Kidney (tissue), 14 donors: ENCODE results near the gene SSBP1. TPM values are rescaled to one million over a fixed set of nuclear protein-coding genes. Genes with fewer than 3 reads are reported as not detected.
A peak's percentile ranks its signal among the peaks of the same experiment; 100 is the strongest.

Source experiments
- DNase-seq, 5 donors: peaks; one replicate each; pipeline ENCODE4 v3.0.0-alpha.2; 2013 to 2020
- FAIRE-seq: peaks from 2 replicates; lab custom pipeline; 2012; peaks lifted over from hg19 to GRCh38; lab: Jason Lieb, UNC
- H3K27ac ChIP-seq, 2 donors: one replicate each; pipeline ENCODE4 v1.7.0; 2013; ENCODE audit warnings: low read depth in 2 of 2, low read length in 2 of 2, inconsistent platforms in 1 of 2
- H3K27me3 ChIP-seq: one replicate; pipeline ENCODE4 v1.7.1; 2013; ENCODE audit warnings: low read length, inconsistent platforms; ENCODE audit not compliant: control insufficient read depth, insufficient read depth
- H3K36me3 ChIP-seq, 3 donors: one replicate each; pipeline versions ENCODE4 v1.7.0 to v1.7.1; 2013; ENCODE audit warnings: low read length in 3 of 3, control low read depth in 1 of 3, inconsistent platforms in 1 of 3; ENCODE audit not compliant: insufficient read depth in 3 of 3, control insufficient read depth in 2 of 3
- H3K4me1 ChIP-seq, 3 donors: one replicate each; pipeline versions ENCODE4 v1.7.0 to v1.7.1; 2013; ENCODE audit warnings: low read length in 3 of 3, inconsistent platforms in 1 of 3, low read depth in 1 of 3; ENCODE audit not compliant: control insufficient read depth in 2 of 3, insufficient read depth in 2 of 3
- H3K4me3 ChIP-seq, 3 donors: one replicate each; pipeline versions ENCODE4 v1.7.0 to v1.8.1; 2013; ENCODE audit warnings: low read length in 3 of 3, control low read depth in 1 of 3, inconsistent platforms in 1 of 3
- H3K9ac ChIP-seq, 3 donors: one replicate each; pipeline versions ENCODE4 v1.7.0 to v1.7.1; 2013; ENCODE audit warnings: low read length in 3 of 3, control low read depth in 1 of 3, inconsistent platforms in 1 of 3
- H3K9me3 ChIP-seq, 3 donors: one replicate each; pipeline versions ENCODE4 v1.7.0 to v1.7.1; 2013; ENCODE audit warnings: low read length in 3 of 3, control low read depth in 1 of 3, inconsistent platforms in 1 of 3; ENCODE audit not compliant: control insufficient read depth in 2 of 3, insufficient read depth in 1 of 3
- CTCF ChIP-seq: IDR thresholded peaks from 3 replicates; pipeline ENCODE4 v1.5.1; 2012; ENCODE audit warnings: mild to moderate bottlenecking, moderate library complexity, borderline replicate concordance; ENCODE audit not compliant: insufficient read depth; ENCODE audit errors: extremely low read depth
- intact Hi-C: fragments of 100-400 bp; cut with DNase I; formaldehyde crosslinking; loops from one replicate; pipeline ENCODE4 v1.11.1; 2022
- polyA plus RNA-seq: library from polyadenylated mRNA; stranded (reverse); fragments of 350-450 nt; fragmentation: Illumina TruSeq; extraction: RNeasy Lipid Tissue Mini Kit (QIAGEN cat#74804); gene quantifications from one replicate; pipeline ENCODE4 v1.2.3, GENCODE V29; 2014; ENCODE audit warnings: low read depth, low replicate concordance; ENCODE audit not compliant: insufficient read depth
- total RNA-seq: library from RNA; stranded (reverse); fragmentation: NEBNext Ultra II Directional; extraction: Animal tissue kit (Norgen Biotek cat#: 25700); gene quantifications from one replicate; pipeline ENCODE4 v1.2.1, GENCODE V29; 2021
- donor health status: control.
- donor health status: control.
- donor health status: control.
- donor health status: control.
- donor health status: control.
- donor health status: DM: yes; HTN: yes; CAD: no.
- donor health status: Normal renal cell carcinoma (clear cell type).

The SSBP1 gene
- total and polyA plus RNA-seq, 2 donors from 2014 or later, result 90.2 to 190 TPM

DNA sequence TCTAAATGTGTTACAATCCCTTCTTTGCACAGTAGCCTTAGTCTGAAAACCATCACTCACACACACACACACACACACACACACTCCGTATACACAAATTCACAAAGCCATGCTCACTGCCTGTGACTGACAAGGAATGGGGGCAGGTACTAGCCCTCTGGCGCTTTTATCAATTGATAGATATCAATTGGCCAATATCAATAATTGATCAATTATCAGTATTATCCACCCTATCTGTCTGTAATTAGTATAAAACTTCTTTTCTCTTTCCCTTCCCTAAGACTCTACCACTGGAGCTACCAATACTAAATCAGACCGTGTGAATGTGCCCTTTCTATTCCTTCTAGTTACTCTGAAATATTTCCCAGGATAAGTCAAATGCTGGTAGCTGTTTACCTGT is 38.3 kb upstream of the SSBP1 start:
- FAIRE-seq, result no peak
- Histone ChIP-seq H3K36me3 (no peaks in the 10 kb centered on the region), H3K9me3 (no peaks in the 10 kb centered on the region), H3K27ac (no peak overlapping the region), H3K4me3 (no peak overlapping the region), H3K4me1 (peaks cover 3 to 21% (median 18%) of the 10 kb centered on the region in 3 donors), H3K27me3 (no peaks in the 10 kb centered on the region), H3K9ac (no peak overlapping the region)
- intact Hi-C loops, result no loop called here
- DNase-seq, result no peak
- TF ChIP-seq CTCF, result no peak

DNA sequence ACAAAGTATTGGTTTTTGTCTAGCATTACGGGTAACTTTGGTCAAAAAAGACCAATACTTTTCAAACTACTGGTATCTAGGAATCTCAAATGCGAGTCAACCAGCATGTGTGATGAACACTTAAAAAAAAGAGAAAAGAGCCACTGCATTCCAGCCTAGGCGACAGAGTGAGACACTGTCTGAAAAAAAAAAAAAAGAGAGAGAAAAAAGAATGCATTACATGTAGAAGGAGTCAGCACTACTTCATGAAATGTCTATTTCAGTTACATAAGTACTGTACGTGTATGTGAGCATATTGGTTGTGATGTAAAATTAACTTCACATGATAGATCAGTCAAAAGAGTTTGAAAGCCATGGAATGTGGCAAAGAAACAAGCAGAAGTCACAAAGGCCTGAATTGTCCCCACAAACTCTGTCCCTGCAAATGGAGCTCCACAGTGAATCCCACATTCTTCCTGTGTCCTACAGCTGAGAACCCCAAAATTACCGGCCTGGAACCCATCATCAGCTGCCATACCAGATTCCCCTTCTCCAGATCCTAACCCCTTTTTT is 37.8 kb upstream of the SSBP1 start:
- Histone ChIP-seq H3K9me3 (no peaks in the 10 kb centered on the region), H3K27me3 (no peaks in the 10 kb centered on the region), H3K36me3 (no peaks in the 10 kb centered on the region), H3K27ac (peak overlapping the region in 1 of 2 donors; percentile 39), H3K9ac (peak overlapping the region in 1 of 3 donors; percentile 63), H3K4me1 (peaks cover 3 to 18% (median 16%) of the 10 kb centered on the region in 3 donors), H3K4me3 (peak overlapping the region; percentile 36 to 63 (median 53))
- DNase-seq (no peak), FAIRE-seq (no peak)
- intact Hi-C loops, result no loop called here
- TF ChIP-seq CTCF, result no peak

- H3K27ac ChIP-seq, result peak overlapping the region; percentile 0 to 39
- intact Hi-C loops, result no loop called here
- DNase-seq, result peak in 2 of 5 donors; percentile 34 to 45
- TF ChIP-seq CTCF, result no peak
- FAIRE-seq, result no peak
- no peaks in the 10 kb centered on the region for H3K27me3 ChIP-seq
- peak overlapping the region in 1 of 3 donors; percentile 63 for H3K9ac ChIP-seq
- H3K4me3 ChIP-seq, result peak overlapping the region; percentile 36 to 63 (median 53)
- H3K36me3 ChIP-seq, result no peaks in the 10 kb centered on the region
- no peaks in the 10 kb centered on the region for H3K9me3 ChIP-seq
- peaks cover 0 to 14% (median 12%) of the 10 kb centered on the region in 3 donors for H3K4me1 ChIP-seq
These were observed 37.2 kb upstream of the SSBP1 start for GRCh38 chr7:141700848-141701371.
